SJSA1 (cell line): ENCODE data around the gene PAOX. TPM values are rescaled to one million over a fixed set of nuclear protein-coding genes. Genes with fewer than 3 reads are reported as not detected.

Source experiments
- DNase-seq, 2 experiments: peaks; one replicate each; pipeline ENCODE4 v3.0.0-alpha.2; 2015 to 2020; ENCODE audit warnings: low spot score in 2 of 2, low read depth in 1 of 2
- H3K27ac ChIP-seq: fragments of 250-450 bp; sonication (Bioruptor Pico); 2 replicates; pipeline ENCODE4 v1.5.1; 2020; ENCODE audit warnings: mild to moderate bottlenecking, moderate library complexity
- H3K27me3 ChIP-seq: fragments of 250-450 bp; sonication (Bioruptor Pico); replicated peaks from 2 replicates; pipeline ENCODE4 v1.5.1; 2020; ENCODE audit warnings: mild to moderate bottlenecking, moderate library complexity
- H3K36me3 ChIP-seq: fragments of 250-450 bp; sonication (Bioruptor Pico); 2 replicates; pipeline ENCODE4 v1.5.1; 2020; ENCODE audit warnings: mild to moderate bottlenecking
- H3K4me1 ChIP-seq: fragments of 250-450 bp; sonication (Bioruptor Pico); replicated peaks from 2 replicates; pipeline ENCODE4 v1.6.1; 2021; ENCODE audit warnings: mild to moderate bottlenecking
- H3K4me3 ChIP-seq: fragments of 250-450 bp; sonication (Bioruptor Pico); 2 replicates; pipeline ENCODE4 v1.5.1; 2020; ENCODE audit warnings: mild to moderate bottlenecking
- H3K9me3 ChIP-seq: fragments of 250-450 bp; sonication (Bioruptor Pico); replicated peaks from 2 replicates; pipeline ENCODE4 v1.5.1; 2020; ENCODE audit warnings: mild to moderate bottlenecking
- total RNA-seq: library from RNA; depleted of rRNA; stranded (reverse); fragments of >200 nt; shearing (Covaris generic); gene quantifications from 2 replicates; pipeline ENCODE4 v1.2.3, GENCODE V29; 2014

Gene PAOX
- total RNA-seq, 1 experiment from 2014 or later, result 8.7 TPM

DNA sequence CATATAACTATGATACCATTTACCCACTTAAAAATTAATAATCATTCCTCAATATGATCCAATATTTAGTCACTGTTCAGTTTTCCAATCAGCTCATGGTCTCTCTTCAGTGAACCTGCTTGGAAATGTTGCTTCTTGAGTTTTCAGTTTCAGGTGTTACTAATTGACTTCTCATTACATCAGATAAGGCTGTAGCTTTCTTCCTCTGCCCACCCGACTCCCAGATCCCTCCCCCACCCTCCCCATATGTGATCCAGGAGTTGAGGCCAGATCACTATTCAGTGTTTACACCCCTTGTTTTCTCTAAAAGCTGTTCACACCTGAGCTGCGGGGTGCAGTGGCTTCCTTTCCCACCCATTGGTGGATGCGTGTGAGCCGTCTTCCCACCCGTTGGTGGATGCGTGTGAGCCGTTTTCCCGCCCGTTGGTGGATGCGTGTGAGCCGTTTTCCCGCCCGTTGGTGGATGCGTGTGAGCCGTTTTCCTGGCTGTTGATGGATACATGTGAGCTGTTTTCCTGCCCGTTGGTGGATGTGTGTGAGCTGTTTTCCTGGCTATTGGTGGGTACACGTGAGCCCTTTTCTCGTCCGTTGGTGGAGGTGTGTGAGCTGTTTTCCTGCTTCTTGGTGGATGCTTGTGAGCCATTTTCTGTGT lies 11.7 kb downstream of the PAOX start:
- Histone ChIP-seq H3K27me3 (no peaks in the 10 kb centered on the region), H3K4me1 (peaks cover 11% of the 10 kb centered on the region), H3K36me3 (peaks cover 6% of the 10 kb centered on the region), H3K9me3 (no peaks in the 10 kb centered on the region), H3K4me3 (no peak overlapping the region), H3K27ac (no peak overlapping the region)
- DNase-seq, result no peak

DNA sequence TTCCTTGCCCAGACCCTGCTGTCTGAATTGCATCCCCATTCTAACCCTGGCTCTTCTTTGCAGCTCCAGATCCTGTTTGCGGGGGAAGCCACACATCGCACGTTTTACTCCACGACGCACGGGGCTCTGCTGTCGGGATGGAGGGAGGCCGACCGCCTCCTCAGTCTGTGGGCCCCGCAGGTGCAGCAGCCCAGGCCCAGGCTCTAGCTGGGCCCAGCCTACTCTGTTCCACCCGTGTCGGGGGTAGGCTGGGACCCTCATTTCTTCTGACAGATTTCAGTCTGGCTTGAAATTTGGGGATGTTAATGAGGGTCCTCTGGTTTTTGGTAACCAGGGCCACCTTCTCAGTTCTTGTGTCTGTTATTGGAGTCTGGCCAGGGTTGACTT lies 12.2 kb downstream of the PAOX start:
- Histone ChIP-seq H3K9me3 (no peaks in the 10 kb centered on the region), H3K27me3 (no peaks in the 10 kb centered on the region), H3K27ac (no peak overlapping the region), H3K36me3 (peaks cover 11% of the 10 kb centered on the region), H3K4me1 (peaks cover 8% of the 10 kb centered on the region), H3K4me3 (no peak overlapping the region)
- no peak for DNase-seq

DNA sequence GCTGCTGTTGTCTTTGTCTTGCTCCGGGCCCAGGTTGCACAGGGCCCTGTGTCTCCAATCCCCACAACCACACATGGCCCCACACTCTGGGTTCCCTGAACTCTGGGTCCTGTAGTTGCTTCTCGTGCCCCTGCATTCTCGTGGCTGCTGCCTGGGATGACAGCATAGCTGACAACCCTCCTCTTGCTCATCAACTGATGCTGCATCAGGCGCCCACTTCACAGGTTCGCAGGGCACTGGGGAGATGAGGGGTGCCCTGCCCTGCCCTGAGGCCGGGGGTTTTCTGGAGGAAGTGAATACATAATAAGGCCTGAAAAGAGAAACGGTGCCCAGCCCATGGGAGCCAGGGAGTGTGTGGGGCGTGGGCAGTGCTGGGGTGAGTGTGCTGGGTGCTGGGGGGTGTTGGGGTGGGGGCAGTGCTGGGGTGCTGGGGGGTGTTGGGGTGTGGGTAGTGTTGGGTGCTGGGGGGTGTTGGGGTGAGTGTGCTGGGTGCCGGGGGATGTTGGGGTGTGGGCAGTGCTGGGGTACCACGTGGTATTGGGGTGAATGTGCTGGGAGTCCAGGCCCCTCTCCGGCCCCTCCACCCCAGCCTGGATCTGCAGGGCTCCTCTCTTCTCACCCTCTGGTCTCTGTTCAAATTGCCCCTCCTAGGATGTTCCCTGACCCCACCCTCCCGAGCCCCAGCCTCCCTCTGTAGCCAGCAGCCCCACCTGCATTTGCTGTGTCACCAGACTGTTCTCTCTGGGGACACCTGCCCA lies 12.9 kb downstream of the PAOX start:
- H3K4me1 ChIP-seq, result peaks cover 8% of the 10 kb centered on the region
- no peaks in the 10 kb centered on the region for H3K27me3 ChIP-seq
- H3K27ac ChIP-seq, result no peak overlapping the region
- no peaks in the 10 kb centered on the region for H3K9me3 ChIP-seq
- H3K36me3 ChIP-seq, result peaks cover 15% of the 10 kb centered on the region
- no peak overlapping the region for H3K4me3 ChIP-seq
- no peak for DNase-seq

DNA sequence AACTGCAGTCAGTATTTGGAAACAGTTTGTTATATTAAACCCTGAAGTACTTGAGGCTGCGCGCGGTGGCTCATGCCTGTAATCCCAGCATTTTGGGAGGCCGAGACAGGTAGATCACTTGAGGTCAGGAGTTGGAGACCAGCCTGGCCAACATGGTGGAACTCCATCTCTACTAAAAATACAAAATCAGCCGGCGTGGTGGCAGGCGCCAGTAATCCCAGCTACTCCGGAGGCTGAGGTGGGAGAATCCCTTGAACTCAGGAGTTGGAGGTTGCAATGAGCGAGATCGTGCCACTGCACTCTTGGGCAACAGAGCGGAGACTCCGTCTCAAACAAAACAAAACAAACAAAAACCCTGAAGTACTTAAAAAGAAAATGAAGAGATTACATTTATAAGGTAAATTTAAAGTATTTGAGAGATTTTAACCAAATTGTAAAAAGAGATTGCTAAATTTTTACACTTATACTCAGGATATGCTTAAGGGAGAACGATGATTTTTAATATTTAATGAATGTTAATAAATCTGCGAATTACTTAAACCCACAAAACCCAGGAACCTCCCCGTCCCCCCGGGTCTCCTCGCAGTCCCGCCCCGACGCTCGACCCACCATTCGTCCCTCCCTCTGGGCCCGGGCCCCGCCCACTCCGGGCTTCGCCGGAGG lies 14.5 kb downstream of the PAOX start:
- Histone ChIP-seq H3K27ac (peak overlapping the region; percentile 57; the same call in 1 of the 2 replicates), H3K36me3 (peaks cover 24% of the 10 kb centered on the region), H3K9me3 (no peaks in the 10 kb centered on the region), H3K4me3 (peak overlapping the region; percentile 77), H3K27me3 (no peaks in the 10 kb centered on the region), H3K4me1 (peaks cover 8% of the 10 kb centered on the region)
- no peak for DNase-seq

DNA sequence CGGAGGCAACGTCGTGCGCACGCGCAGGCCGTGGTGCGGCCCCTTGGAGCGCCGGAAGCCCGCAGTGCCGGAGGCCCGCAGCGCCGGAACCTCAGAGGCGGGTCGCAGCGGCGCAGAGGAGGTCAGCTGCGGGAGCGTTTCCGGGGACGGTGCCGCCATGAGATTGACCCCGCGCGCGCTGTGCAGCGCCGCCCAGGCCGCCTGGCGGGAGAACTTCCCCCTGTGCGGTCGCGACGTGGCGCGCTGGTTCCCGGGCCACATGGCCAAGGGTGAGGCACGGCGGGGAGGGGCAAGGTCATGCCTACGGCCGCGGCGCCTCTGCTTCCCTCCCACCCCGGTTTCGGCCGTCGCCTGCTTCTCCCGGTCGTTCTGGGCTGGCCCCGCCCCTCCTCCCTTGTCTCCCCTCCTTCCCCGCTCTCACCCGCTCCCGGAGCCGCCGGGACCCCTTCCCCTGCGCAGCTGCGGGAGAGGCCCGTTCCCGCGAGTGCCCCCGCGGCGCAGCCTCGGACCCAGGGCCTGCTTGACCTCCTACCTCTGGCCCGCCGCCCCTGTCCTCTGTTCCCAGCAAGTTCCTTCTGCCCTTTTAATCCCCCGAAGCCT lies 15.1 kb downstream of the PAOX start, which contains the start of gene MTG1:
TSS of gene MTG1 (plus strand) at position 94 of the 600 bp plus-strand sequence. CDS start at position 158, 64 bp downstream.
- Histone ChIP-seq H3K27me3 (no peaks in the 10 kb centered on the region), H3K9me3 (no peaks in the 10 kb centered on the region), H3K27ac (peak within 1 kb of the TSS; percentile 57), H3K4me3 (peak within 1 kb of the TSS; percentile 77), H3K4me1 (peaks cover 8% of the 10 kb centered on the region), H3K36me3 (peaks cover 30% of the 10 kb centered on the region)
- peak; percentile 94 to 95 for DNase-seq

DNA sequence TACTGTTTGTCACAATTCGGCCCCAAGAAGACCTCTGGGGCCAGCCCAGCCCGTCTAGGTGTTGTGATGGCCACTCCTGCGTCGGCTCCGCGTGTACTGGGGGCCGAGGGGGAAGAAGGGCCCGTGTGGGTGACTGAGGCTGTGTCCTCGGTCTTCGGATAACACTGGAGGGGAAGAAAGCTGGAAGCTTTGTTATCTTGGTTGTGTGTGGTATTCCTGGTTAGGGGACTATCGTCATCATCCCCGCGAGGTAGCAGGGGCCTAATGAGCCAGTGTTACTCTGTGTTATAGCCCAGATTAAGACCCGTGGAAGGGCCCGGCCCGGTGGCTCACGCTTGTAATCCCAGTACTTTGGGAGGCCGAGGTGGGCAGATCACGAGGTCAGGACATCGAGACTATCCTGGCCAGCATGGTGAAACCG lies 15.7 kb downstream of the PAOX start:
- peak in 1 of 2 experiments; percentile 36 for DNase-seq
- Histone ChIP-seq H3K36me3 (peaks cover 36% of the 10 kb centered on the region), H3K27ac (peak overlapping the region; percentile 57), H3K27me3 (no peaks in the 10 kb centered on the region), H3K9me3 (no peaks in the 10 kb centered on the region), H3K4me3 (peak overlapping the region; percentile 77), H3K4me1 (peaks cover 8% of the 10 kb centered on the region)

DNA sequence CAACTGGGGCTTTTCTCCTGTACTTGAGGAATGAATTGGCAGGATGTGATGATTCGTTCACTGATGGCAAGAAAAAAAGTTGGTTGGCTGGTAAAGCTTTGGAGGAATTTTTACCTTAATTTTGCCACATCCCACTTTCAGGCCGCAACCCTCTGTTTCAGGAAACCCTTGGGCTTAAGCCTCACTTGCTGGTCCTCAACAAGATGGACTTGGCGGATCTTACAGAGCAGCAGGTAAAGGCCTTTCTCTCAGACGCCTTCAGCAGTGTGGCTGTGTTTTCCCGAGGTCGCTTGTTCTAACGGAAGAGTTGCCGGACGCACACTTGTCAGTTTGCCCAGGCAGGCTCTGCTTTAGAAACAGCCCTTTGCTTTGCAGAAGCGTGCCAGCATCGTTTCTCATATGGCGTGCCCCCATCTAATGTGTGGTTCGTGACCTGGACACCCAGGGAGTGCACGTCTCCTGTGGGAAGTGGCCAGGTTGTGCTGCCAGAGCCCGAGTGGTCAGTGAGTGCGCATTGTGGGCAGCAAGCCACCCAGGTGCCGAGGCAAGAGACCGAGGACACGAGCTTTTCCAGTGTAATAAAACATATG lies 17.1 kb downstream of the PAOX start:
- Histone ChIP-seq H3K27ac (no peak overlapping the region), H3K27me3 (no peaks in the 10 kb centered on the region), H3K4me1 (peaks cover 8% of the 10 kb centered on the region), H3K36me3 (peaks cover 45% of the 10 kb centered on the region), H3K9me3 (no peaks in the 10 kb centered on the region), H3K4me3 (no peak overlapping the region)
- DNase-seq, result peak in 1 of 2 experiments; percentile 32

DNA sequence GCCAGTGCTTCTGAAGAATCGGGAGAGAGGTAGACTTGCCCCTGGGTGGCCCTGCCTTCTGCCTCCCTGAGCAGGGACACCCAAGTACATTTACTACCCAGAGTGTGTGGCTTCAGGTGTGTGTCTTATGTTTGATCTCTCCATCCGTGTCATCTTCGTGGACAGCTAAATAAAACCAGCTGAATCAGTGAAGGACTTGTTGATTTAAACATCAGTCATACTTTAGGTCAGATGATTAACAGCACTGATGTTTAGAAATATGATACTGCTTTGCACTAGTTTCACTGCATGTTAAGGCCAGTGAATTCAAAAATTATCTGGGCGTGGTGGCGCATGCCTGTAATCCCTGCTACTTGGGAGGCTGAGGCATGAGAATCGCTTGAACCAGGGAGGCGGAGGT lies 18.9 kb downstream of the PAOX start:
- peaks cover 58% of the 10 kb centered on the region for H3K36me3 ChIP-seq
- peaks cover 8% of the 10 kb centered on the region for H3K4me1 ChIP-seq
- H3K27me3 ChIP-seq, result no peaks in the 10 kb centered on the region
- no peaks in the 10 kb centered on the region for H3K9me3 ChIP-seq
- no peak overlapping the region for H3K4me3 ChIP-seq
- DNase-seq, result no peak
- no peak overlapping the region for H3K27ac ChIP-seq

DNA sequence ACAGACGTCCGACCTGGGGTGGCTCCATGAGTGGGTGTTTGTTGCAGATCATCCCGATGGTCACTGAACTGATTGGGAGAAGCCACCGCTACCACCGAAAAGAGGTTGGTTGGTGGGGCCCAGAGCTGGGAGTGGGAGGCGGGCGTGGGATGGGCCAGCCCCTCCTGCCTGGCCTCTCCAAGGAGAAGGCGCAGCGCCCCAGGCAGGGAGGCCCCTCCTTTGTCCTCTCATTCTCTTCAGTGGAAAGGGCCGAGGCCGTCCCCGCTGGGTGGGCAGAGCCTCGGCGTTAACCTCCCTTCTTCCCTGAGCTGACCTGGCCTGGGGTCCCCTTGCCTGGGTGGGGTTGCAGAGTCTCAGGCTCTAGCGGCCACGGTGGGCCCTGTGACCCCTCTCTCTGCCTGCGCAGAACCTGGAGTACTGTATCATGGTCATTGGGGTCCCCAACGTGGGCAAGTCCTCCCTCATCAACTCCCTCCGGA lies 20.1 kb downstream of the PAOX start:
- H3K36me3 ChIP-seq, result peaks cover 62% of the 10 kb centered on the region
- H3K27me3 ChIP-seq, result no peaks in the 10 kb centered on the region
- H3K27ac ChIP-seq, result no peak overlapping the region
- H3K9me3 ChIP-seq, result no peaks in the 10 kb centered on the region
- no peak overlapping the region for H3K4me3 ChIP-seq
- H3K4me1 ChIP-seq, result peaks cover 8% of the 10 kb centered on the region
- peak in 1 of 2 experiments; percentile 37 for DNase-seq

DNA sequence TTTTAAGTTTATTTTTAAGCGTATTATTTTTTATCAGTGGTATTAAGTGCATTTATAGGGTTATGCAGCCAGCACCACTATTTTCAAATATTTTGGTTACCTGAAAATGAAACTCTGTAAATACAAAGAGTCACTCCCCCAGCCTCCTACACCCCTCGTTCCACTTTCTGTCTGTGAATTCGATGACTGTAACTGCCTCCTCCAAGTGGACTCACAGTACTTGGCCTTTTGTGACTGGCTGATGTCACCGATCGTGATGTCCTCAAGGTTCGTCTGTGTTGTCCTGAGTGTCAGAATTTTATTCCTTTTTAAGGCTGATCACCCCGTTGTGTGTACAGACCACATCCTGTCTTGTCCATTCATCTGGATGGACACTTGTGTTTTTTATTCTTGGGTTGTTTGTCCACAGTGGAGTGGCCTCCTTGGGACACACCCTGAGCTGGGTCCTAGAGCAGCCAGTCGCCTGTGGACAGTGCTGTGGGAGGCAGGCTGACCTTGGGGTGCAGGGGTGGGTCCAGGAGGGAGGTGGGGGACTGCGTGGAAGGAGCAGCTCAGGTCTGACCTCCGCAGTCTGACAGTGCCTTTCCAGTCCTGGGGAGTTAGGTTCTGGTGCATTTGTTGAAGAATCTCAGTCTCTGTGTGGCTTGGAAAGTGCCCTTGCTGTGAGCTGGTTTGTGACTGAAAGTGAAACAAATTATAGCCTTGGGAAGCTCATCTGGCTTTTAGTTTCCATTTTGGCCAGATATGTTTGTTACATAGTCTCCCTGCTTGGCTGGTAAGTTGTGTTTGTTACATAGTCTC lies 21.8 kb downstream of the PAOX start:
- Histone ChIP-seq H3K4me1 (peaks cover 6% of the 10 kb centered on the region; the same call in 1 of the 2 replicates), H3K36me3 (peaks cover 73% of the 10 kb centered on the region), H3K9me3 (no peaks in the 10 kb centered on the region), H3K27me3 (no peaks in the 10 kb centered on the region), H3K27ac (no peak overlapping the region), H3K4me3 (no peak overlapping the region)
- no peak for DNase-seq

DNA sequence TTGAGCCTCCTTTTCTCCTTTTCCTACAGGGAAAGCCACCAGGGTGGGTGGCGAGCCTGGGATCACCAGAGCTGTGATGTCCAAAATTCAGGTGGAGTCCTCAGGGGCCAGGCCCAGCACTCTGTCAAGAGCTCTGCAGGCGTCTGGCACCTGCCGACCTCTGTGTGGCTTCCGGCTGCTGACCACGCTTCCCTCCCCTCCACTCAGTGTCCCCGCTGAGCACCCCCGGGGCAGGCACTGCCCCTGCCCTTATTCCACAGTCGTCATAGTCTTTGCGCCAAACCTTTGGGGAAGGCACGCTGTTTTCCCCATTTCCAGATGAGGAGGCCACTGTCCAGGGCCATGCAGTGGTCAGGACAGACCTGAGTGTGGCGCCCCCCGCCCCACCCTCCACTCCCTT lies 22.4 kb downstream of the PAOX start:
- Histone ChIP-seq H3K4me3 (no peak overlapping the region), H3K27me3 (no peaks in the 10 kb centered on the region), H3K9me3 (no peaks in the 10 kb centered on the region), H3K27ac (no peak overlapping the region), H3K36me3 (peaks cover 68% of the 10 kb centered on the region), H3K4me1 (peaks cover 6% of the 10 kb centered on the region; the same call in 1 of the 2 replicates)
- no peak for DNase-seq

DNA sequence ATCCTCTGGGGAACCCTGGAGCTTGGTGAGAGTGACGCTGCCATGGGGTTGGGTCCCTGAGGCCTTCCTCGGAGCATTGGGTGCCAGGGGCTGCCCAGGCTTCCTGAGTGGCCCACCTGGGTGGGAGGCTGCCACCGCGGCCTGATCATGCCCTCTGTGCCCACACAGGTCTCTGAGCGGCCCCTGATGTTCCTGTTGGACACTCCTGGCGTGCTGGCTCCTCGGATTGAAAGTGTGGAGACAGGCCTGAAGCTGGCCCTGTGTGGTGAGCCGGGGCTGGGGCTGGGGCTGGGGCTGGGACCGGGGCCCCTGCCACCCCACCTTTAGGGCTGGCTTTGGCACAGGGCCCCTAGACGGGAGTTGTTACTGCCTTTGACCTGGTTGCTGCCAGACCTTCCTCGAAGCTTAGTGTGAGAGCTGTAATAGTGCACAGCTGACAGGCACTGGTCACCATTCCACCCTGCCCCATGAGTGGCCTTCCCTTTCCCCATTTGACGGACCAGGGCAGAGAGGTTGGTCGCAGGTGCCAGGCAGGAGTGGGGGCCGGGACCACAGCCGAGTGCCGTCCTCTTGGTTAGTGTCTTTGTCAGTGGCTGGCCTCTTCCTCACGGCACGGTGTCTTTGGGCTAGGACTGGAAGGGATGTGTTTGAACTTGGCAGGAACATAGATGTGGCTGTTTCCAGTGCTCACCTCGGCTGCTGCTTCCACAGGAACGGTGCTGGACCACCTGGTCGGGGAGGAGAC lies 23.1 kb downstream of the PAOX start:
- Histone ChIP-seq H3K9me3 (no peaks in the 10 kb centered on the region), H3K4me3 (no peak overlapping the region), H3K27me3 (no peaks in the 10 kb centered on the region), H3K36me3 (peaks cover 74% of the 10 kb centered on the region), H3K27ac (no peak overlapping the region), H3K4me1 (peaks cover 6% of the 10 kb centered on the region; the same call in 1 of the 2 replicates)
- peak in 1 of 2 experiments; percentile 36 for DNase-seq
